LNCAP (cell line): ENCODE data around the gene SFSWAP.

Source experiments
- CTCF ChIP-seq: fragments of 450-650 bp; IDR thresholded peaks from 2 replicates; pipeline ENCODE4 v1.5.1; 2017; ENCODE audit warnings: mild to moderate bottlenecking

SFSWAP gene

DNA sequence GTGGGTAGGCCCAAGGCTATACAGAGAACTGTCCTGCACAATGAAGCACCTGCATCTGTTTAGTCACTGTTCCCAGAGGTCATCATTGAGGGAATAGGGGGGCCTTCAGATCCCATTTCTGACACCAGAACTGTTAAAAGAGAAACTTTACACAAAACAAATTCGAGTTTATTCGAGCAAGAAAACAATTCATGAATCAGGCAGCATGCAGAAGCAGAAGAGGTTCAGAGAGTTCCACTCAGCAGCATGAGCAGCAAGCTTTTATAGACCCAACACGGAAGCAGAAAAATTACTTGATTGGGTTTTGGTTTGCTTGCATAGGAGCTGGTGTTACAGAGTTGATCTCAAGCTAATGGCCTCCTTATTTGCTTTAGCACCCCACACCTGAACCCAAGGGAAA lies 1.7 kb upstream of the SFSWAP start:
- TF ChIP-seq CTCF: no peak

- TF ChIP-seq CTCF: no peak
Observed at GRCh38 chr12:131711551-131712205, 788 bp downstream of the SFSWAP start.

- TF ChIP-seq CTCF: no peak
Observed at GRCh38 chr12:131713349-131713748, 2.5 kb downstream of the SFSWAP start.

- no peak for TF ChIP-seq CTCF
Observed at GRCh38 chr12:131714759-131715158, 3.9 kb downstream of the SFSWAP start.

GRCh38 chr12:131716282-131716681 lies 5.4 kb downstream of the SFSWAP start:
- no peak for TF ChIP-seq CTCF

GRCh38 chr12:131720241-131720640 lies 9.4 kb downstream of the SFSWAP start:
- no peak for TF ChIP-seq CTCF

- TF ChIP-seq CTCF: no peak
Observed at GRCh38 chr12:131720921-131721320, 10.0 kb downstream of the SFSWAP start.

GRCh38 chr12:131721548-131721947 lies 10.7 kb downstream of the SFSWAP start:
- no peak for TF ChIP-seq CTCF
